CD4-positive, alpha-beta T cell treated with Interleukin-15 for 4 hours (primary cell): ENCODE data around the gene ZDHHC18.

Source experiments
- DNase-seq: peaks from one replicate; pipeline ENCODE4 v3.0.0-alpha.2; 2020; ENCODE audit warnings: low spot score

The ZDHHC18 gene

GRCh38 chr1:26826261-26827105, at the start of gene ZDHHC18:
Gene ZDHHC18 (plus strand): TSS chr1:26826688. CDS start chr1:26826805, 117 bp downstream.
- peak; percentile 66 for DNase-seq

GRCh38 chr1:26779098-26779668, 47.3 kb upstream of the ZDHHC18 start:
- no peak for DNase-seq

- no peak for DNase-seq
These were observed 46.0 kb upstream of the ZDHHC18 start for GRCh38 chr1:26780344-26780957.

GRCh38 chr1:26781206-26781825, 45.2 kb upstream of the ZDHHC18 start:
- no peak for DNase-seq

- no peak for DNase-seq
These were observed 43.8 kb upstream of the ZDHHC18 start for GRCh38 chr1:26782521-26783212.

- DNase-seq, result no peak
These were observed 42.9 kb upstream of the ZDHHC18 start for GRCh38 chr1:26783646-26784022.

- no peak for DNase-seq
These were observed 42.2 kb upstream of the ZDHHC18 start for GRCh38 chr1:26784023-26784871.

GRCh38 chr1:26784886-26785285, 41.6 kb upstream of the ZDHHC18 start:
- DNase-seq, result no peak

GRCh38 chr1:26785611-26786436, 40.7 kb upstream of the ZDHHC18 start:
- DNase-seq, result no peak

- peak; percentile 30 for DNase-seq
These were observed 39.8 kb upstream of the ZDHHC18 start for GRCh38 chr1:26786437-26787380.

GRCh38 chr1:26787381-26787705, 39.1 kb upstream of the ZDHHC18 start:
- DNase-seq, result peak; percentile 85

GRCh38 chr1:26787706-26788514, 38.6 kb upstream of the ZDHHC18 start, which contains the start of gene PIGV:
Gene PIGV (plus strand): TSS chr1:26787950. CDS start chr1:26790816, 2,866 bp downstream.
- DNase-seq, result peak; percentile 84

- no peak for DNase-seq
These were observed 38.0 kb upstream of the ZDHHC18 start for GRCh38 chr1:26788515-26788785.

GRCh38 chr1:26788836-26789611, 37.5 kb upstream of the ZDHHC18 start:
- peak; percentile 92 for DNase-seq

- no peak for DNase-seq
These were observed 36.9 kb upstream of the ZDHHC18 start for GRCh38 chr1:26789612-26789865.

GRCh38 chr1:26789931-26790330, 36.6 kb upstream of the ZDHHC18 start:
- DNase-seq, result no peak

- DNase-seq, result peak; percentile 68
These were observed 35.9 kb upstream of the ZDHHC18 start for GRCh38 chr1:26790551-26790953.

GRCh38 chr1:26791148-26791547, 35.3 kb upstream of the ZDHHC18 start:
- no peak for DNase-seq
